Measurements from ENCODE around the gene CTIF.

CTIF gene

DNA sequence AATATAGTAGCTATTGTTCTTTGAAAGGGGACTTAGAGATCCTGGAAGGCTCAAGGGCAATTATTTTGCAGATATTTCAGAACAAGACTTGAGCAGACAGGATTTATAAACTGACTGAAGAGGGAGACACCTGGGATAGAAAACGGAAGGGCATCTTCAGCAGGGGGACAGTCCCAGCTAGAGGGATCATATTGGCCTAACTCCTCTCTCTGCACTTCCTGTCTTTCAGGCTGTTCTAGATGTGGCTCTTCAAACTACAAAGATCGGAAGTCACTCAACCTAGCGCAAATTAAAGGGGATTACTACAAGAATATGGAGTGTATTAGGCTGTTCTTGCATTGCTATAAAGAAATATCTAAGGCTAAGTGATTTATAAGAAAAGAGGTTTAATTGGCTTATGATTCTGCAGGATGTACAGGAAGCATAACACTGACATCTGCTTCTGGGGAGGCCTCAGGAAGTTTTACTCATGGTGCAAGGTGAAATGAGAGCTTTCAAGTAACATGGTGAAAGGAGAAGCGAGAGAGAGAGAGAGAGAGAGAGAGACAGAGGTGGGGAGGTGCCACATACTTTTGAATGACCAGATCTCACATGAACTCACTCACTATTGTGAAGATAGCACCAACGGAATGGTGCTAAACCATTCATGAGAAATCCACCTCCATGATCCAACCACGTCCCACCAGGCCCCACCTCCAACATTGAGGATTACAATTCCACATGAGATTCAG, 5.3 kb upstream of the CTIF start:
- DNase-seq (ENCODE audit: low read depth in 2 of 2): no peak

DNA sequence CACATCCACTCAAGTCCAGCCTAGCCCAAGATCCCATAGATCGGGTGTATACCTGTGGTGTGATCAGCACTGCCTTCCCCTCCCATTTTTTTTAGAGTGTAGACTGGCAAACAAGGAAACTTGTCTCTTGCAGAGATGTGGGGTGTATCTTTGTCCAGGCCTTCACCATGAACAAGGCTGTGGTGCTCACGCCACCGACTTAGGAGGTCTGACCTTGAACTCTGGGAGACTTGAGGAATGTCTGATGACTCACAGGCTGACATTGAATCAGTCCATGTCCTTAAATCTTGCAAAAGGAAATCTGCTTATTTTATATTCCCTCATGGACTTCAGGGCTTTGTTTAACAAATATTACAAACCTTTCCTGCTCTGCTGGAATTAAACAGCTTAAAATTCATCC, 4.5 kb upstream of the CTIF start:
- no peak for DNase-seq (ENCODE audit: low read depth in 2 of 2)

DNA sequence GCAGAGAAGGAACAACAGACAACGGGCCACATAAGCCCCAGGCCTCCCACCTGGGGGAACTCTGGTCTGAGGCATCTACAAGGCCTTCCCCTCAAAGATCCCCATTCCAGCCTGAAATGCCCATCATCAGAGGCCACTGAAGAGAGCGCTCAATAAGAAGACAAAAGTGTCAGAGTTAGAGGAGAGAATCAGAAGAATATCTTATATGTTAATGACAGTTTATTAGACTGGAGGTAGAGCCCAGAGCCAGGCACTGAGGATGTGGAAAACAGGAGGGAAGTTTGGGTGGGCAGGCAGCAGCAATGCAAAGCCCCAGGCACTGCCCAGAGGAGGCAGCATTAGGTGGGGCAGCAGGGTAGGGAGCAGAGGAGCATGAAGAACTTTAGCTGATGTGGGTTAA, 2.9 kb upstream of the CTIF start:
- no peak for DNase-seq (ENCODE audit: low read depth in 2 of 2)

DNA sequence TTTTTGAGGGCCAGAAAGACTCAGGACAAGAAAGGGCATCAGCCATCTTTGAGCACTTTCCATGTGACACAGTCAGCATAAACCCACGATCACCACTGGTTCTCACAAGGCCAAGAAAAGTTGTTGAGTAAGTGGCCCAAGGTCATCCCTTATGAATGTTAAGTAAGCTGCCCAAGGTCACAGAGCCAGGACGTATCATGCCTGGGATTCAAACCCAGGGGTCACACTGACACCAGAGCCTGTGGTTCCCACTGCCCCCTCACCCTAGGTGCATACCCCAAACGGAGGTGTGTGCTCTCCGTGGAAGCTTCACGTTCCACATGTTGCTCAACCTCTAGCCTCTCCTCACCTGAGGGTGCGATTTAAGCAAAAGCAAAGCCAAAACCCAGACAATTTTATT, 2.3 kb upstream of the CTIF start:
- no peak for DNase-seq (ENCODE audit: low read depth in 2 of 2)

DNA sequence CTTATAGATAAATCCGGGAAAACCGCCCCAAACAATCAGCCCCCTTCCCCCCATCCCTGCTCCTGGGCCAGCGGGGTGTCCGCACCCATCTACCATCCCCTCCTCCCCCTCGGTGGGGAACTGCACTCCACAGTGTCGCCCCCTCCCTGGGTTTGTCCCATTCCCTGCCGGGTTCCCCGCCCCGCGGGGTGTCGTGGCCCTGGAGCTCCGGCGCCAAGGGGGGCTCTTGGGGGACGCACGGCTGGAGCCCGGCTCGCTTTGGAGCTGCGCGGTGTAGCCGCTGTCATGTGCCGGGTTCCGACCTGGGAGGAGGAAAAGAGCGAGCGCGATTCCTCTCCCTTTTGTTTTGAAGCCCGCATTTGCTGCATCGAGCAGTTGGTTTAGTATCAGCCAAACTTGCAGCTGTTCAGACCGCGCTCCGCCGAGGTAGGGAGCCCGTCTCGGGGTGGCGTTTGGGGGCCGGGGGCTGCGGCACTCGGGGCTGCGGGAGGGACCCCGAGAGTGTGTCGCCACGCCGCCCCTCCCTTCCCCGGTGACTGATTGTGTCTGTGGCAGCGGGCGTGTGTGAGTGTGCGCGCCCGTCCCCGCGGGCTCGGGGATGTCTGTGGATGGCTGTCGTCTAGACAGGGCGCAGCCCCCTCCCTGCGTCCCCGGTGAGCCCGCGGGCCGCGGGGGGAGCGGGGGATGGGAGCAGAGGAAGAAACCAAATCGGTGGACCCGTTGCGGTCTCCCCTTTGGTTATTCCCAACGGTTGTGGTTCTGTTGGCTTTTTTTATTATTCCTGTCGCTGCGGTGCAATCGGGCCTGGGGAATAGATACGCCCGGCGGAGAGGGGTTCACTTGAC, 797 bp downstream of the CTIF start:
- DNase-seq (ENCODE audit: low read depth in 2 of 2): no peak

DNA sequence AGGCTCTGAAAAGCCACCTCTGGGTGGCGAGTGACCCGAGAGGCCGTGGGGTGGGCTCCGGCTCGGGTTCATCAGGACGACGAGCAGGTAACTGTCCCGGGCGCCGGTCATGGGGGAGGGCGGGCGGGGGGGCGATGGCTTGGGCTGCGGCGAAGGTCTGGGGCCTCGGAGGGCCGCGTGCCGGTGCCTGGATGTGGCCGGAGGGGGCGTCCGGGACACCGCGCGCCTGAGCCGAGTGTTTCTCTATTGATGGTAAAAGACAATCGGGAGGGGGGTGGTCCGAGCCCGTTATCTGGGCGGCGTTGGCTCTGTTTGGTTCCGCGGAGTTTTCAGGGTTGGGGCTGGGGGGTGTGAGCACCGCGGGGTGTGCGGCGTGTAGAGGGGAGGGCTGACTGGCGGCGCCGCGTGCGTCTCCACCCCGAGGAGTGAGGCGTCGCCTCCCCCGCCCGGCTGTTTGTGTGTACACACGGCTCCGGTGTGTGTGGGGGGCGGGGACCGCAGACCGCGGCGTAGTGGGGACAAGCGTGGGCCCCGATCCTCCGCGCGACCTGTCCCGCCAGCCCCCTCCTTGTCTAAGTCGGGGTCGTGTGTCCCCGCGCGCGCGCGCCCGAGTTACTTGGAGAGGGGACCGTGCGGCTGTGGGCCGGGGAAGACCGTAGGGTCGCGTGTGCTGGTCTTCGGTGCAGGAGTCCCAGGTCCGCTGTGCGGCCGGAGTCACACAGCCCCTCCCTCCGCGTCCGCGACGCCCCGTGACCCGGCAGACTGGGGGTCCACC, 1.6 kb downstream of the CTIF start:
- no peak for DNase-seq (ENCODE audit: low read depth in 2 of 2)

DNA sequence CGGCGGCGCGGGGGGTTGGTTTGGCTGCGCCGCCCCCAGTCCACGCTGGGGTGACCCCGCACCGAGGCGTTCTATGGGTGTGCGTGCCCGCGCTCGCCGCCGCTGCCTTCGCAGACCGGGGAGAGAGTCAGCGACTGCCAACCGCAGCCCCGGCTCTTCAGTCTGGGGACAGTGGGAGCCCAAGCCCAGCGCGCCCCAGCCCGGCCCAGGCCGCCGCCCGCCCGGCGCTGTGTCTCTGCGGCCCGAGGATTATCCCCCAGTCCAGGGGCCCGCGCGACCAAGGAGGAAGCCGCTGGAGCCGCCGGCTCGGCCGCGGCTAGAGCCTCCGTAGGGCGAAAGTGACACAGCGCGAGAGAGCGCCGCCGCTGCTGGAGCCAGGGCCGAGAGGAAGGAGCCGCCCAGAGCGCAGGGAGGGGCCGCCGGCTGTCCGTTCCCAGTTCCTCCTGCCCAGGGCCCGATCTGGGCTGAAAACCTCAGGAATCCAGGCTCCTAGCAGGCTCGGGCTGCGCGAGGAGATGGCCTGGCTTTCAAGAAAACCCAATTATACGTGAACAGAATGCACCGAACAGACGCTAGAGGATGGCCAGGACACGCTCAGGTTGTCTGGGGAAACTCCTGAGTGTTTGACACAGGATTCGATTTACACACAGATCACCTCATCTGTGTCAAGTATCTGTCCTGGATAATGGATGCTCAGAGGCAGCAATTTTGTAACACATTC, 2.4 kb downstream of the CTIF start:
- no peak for DNase-seq (ENCODE audit: low read depth in 2 of 2)

DNA sequence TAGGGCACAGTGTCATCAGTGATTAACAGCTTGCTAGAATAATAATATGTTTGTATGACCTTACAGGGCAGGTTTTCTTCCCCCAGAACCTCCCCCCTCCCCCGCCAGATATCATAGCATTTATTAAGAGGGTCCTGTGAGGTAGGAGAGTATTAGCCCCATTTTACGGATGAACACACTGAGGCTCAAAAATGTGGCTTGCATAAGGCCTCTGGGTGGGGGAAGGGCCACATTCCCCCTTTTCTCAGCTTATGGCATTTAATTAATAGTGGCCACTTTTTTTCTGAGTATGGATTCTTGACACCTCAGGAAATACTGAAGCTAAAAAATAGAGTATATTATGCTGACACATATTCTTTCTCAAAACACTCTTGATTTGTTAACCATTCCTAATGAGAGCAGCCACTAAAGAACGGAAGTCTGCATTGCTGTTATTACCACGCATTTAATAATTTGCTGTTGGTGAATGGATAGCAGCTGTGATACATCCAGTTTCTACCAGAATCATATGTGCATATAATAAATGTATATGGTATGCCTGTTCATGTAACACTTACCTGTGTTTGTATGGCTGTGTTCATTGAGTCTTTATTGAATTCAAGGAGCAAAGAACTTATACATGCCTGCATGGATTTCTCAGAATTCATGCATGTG, 3.0 kb downstream of the CTIF start:
- DNase-seq (ENCODE audit: low read depth in 2 of 2): no peak

DNA sequence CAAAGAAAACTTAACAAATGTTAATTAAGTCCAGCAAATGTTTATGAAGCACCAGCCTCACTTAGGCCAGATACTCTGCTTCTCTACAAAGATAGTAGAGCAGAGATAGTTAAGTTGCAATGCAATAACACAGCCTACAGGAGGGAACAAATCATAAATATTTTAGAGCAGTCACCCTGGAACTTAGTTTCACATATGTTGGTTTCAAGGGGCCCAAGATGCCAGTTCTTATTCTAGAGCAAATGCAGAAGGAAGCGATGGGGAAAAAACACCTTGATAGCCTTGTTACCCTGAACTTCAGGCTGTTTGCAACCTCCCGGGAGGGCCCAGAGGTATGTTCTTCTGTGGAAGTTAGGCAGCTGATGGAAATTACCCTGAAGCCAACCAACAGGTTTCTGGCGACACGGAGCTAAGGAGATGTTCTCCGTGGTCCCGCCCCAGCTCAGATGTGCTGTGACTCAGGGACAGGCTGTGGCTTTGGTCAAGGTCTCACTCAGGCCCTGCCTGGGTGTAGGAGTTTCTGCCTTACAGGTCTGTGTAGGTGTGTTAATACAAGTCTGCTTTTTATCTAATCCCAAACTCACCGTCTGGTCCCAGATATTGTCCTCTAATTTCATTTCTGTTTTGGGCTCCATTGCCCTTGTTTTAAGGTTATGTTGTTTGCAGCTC, 3.8 kb downstream of the CTIF start:
- DNase-seq (ENCODE audit: low read depth in 2 of 2): no peak

DNA sequence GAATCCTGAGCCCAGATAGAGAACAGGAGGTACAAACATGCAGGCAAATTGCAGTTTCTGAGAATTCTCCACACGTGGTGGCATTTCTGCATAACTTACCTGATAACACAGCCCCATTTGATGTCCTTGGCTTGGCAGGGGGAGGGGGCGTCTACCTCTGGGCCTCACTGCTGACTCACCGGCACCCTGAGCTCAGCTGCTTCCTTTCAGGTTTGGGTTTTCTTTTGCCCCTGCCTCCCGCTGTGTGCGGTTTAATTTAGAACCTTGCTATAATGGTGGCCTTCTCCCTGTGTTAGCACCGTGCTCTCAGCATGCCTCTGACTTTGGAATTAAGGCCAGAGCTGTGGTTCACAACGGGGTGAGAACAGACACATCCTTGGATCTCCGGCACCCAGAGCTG, 4.4 kb downstream of the CTIF start:
- no peak for DNase-seq (ENCODE audit: low read depth in 2 of 2)

DNA sequence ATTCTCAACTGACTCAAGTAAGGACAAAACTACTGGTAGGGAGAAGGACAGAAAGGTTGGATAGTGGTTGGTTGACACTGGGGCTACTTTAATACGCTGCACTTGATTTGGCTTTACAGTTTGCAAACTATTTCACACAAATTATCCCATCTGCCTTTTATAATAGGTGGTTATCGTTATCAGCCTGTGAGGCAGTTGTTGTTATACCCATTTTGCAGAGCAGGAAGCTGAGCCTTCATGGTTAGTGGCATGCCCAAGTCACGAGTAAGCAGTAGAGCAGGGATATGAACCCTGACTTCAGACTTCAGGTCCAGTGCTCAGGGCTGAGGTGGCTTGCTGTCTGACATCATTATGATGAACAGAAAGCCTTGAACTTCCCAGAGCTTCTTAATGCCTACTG, 5.3 kb downstream of the CTIF start:
- DNase-seq (ENCODE audit: low read depth in 2 of 2): no peak

DNA sequence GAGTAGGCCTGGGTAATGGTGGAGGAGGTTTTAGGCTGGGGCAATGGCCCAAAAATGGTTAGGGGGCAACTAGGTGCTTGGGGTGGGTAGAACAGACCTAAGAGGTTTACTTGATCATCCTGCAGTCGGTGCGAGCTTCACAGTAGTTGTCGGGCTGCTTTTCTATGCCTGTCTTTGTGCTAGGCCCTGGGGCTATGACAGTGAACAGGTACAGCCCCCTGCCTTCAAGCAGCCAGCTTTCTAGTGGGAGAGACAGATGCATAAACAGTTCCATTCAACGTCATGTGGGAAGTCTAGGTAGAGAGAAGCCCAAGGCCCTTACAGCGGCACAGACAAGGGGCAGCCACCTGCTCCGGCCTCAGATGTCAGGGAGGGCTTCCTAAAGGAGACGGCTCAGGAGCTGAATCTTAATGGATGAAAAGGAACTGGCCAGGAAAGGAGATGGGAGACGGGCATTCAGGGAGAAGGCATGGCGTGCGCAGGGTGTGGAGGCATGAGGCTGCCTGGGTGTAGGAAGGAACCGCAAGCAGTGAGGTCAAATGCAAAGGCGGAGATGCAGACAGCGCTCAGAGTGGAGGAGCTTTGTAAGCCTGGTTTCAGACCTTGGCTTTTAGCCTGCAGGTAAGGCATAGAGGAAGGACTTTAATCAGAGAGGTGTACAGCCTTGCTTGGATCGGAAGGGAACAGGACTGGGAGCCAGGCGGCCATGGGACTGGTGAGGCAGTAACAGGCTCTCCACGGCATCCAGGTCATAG, 6.0 kb downstream of the CTIF start:
- DNase-seq (ENCODE audit: low read depth in 2 of 2): no peak

DNA sequence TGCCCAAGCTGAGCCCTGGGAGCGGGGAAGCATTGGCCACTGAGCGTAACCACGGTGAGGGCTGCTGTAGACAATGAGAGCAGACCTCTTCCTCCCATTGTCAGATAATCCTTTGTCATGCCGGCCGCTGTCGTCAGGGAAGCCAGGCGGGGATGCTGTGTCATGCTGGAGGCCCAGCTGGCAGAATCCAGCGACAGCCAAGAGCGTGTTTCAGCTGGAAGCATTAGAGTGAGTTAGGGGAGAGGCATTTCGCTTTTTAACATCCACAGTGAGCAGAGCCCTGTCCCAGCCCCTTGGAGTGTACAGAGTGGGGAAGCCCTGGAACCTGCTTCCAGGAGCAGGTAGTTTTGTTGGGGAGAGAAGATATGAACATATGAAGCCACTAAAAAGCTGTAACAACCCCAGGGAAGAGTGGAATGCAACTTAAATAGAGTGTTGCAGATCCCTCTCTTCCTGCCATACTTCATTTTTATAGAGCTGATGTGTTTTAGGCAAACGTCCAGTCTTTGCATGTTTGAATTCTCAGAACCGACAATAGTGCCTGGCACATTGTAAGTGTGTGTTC, 7.0 kb downstream of the CTIF start:
- no peak for DNase-seq (ENCODE audit: low read depth in 2 of 2)

DNA sequence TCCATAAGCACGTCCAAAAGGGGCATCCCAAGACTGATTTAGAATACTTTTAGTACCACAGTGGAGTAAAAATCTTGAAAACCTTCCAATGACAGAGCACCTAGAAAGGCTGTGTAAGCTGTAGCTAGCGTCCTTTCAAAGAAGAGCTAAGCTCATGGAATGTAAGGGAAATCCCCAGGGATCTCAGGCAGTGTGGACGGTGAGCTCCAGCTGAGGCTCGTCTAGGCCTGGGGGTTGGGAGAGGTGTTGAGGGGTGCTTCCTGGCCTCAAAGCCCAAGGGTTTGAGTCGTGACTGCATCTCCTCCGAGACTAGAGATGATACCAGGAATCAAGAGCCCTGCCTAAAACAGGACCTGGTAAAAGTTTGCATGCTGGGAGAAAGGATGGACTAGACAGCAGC, 7.6 kb downstream of the CTIF start:
- no peak for DNase-seq (ENCODE audit: low read depth in 2 of 2)

DNA sequence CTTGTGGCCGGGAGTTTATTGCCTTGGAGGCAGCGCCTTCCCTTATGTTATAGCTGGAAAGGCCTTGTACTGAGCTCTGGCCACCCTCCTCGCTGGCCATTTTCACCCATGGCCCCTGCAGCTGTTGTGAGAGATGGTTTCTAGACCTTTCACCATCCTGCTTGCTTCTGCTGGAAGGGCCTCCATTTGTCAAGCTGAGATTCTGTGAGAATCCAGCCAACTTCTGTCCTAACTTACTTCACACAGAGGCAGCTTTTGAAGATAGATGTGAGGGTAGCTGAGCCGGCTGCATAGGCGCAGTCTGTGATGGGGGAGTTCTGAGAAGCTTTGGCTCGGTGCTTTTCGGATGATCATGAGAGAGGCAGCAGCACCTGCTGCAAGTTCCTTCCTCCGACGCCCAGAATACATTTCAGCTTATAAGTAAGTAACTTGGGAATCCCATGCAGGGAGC, 8.7 kb downstream of the CTIF start:
- no peak for DNase-seq (ENCODE audit: low read depth in 2 of 2)

DNA sequence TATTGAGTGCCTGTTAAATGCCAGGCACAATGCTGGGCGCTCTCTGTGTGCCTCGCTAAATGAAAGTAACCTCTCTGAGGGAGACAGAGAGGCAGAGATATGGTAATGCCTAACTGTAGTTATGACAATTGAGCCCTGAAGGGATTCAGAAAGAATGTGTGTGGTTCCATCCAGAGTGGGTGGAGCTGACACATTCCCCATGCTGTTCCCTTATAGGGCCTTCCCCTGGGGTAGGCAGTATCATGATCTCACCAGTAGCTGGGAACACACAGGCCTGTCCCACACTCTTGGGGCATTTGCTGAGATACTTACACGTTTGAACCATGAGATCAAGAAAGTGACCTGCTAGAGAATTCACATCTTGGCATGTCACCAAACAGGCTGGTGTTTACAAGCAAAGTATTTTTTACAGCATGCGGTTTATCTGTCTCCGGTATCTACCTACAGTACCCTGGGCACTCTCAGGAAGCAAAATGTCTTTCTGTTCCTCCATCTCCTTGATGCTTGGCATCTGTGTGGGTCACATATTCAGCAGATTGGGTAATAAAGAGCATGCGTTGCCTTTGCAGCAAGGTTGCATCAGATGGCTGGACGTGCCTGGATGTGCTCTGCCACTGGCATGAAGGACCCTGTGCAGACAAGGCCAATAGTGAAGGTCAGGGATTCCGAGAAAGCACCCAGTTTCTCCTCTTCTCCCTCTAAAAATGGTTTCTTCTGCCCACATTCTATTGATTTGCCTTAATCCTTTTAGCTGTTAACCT, 9.4 kb downstream of the CTIF start:
- DNase-seq (ENCODE audit: low read depth in 2 of 2): no peak

DNA sequence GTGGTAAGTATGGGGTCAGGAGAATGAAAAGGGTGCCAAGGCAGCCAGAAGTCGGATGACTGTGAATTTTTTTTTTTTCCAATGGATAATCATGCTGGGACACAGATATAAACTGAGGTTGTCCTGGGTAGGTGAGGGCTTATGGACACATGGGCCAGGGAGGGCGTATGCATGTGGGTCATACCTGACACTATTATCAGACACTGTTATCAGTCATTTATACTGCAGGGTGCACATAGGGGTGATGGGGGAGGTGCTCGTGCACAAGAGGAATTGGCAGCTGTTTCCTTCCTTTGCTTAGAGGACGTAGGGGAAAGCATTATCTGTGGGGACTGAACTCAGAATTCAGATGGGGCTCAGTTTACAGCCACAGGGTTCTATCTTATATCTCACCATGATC, 10.1 kb downstream of the CTIF start:
- no peak for DNase-seq (ENCODE audit: low read depth in 2 of 2)

DNA sequence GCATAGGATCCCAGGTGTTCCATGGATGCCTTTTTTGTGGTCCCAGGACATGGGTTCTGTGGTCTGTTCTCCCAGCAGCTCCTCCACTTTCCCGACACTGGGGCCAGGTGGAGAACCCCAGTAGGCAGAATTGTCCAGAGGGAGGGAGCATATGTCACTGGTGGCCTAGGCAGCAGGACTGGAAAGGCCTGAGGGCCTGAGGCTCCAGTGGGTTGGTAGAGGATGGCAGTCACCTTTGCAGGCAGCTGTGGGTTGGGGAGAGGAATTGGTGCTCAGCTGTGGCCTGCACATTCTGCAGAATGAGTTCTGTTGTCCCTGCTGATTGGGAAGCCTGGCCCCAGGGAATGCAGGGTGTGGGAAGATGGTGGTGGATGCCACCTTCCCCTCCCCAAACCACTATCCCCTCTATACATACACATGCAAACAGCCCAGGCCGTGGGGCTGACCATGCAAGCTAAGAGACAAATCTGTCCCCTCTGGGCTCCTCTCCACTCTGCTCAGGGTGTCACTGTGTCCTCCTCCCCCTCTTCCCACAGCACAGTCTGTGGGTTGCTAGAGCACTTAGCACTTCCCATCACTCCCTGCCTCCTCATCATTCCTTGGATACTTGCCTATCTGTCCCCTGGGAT, 11.4 kb downstream of the CTIF start:
- DNase-seq (ENCODE audit: low read depth in 2 of 2): no peak

DNA sequence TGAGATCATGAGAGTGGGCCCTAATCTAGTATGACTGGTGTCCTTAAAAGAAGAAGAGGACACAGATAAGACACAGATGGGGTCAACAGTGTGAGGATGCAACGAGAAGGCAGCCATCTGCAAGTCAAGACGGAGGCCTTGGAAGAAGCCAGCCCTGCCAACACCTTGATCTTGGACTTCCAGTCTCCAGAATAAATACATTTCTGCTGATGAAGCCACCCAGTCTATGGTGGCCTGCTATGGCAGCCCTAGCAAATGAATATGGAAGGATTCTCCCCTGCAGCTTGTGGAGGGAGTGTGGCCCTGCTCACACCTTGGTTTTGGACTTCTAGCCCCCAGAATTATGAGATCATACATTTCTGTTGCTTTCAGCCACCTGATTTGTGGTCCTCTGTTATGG, 12.3 kb downstream of the CTIF start:
- no peak for DNase-seq (ENCODE audit: low read depth in 2 of 2)
